ENCODE measurements around the gene ZFYVE1. TPM values are rescaled to one million over a fixed set of nuclear protein-coding genes. Genes with fewer than 3 reads are reported as not detected.
"Not testable (repeated sequence)": the region's sequence is repeated elsewhere in the genome, so short reads cannot be mapped to it uniquely, and the experiment has no call there.

Gene ZFYVE1
- total RNA-seq, 1 donor from 2014 or later, result 9.1 TPM

GRCh38 chr14:72986857-72987256 is 40.0 kb downstream of the ZFYVE1 start:
- Mint-ChIP-seq H3K9me3 (no peaks in the 10 kb centered on the region), H3K27ac (no peak overlapping the region), H3K27me3 (no peaks in the 10 kb centered on the region), H3K4me3 (no peak overlapping the region), H3K4me1 (no peaks in the 10 kb centered on the region), H3K36me3 (ENCODE audit: low read depth) (peaks cover 36% of the 10 kb centered on the region)
- intact Hi-C loops (cut with micrococcal nuclease), result no loop called here
- no peak for DNase-seq

- no peak overlapping the region for H3K27ac Mint-ChIP-seq
- no peaks in the 10 kb centered on the region for H3K9me3 Mint-ChIP-seq
- intact Hi-C loops (cut with micrococcal nuclease), result no loop called here
- no peaks in the 10 kb centered on the region for H3K4me1 Mint-ChIP-seq
- H3K27me3 Mint-ChIP-seq, result no peaks in the 10 kb centered on the region
- H3K4me3 Mint-ChIP-seq, result no peak overlapping the region
- peaks cover 37% of the 10 kb centered on the region for H3K36me3 Mint-ChIP-seq (ENCODE audit: low read depth)
- DNase-seq, result no peak
Observed at GRCh38 chr14:72986214-72986613, 40.7 kb downstream of the ZFYVE1 start.

DNA sequence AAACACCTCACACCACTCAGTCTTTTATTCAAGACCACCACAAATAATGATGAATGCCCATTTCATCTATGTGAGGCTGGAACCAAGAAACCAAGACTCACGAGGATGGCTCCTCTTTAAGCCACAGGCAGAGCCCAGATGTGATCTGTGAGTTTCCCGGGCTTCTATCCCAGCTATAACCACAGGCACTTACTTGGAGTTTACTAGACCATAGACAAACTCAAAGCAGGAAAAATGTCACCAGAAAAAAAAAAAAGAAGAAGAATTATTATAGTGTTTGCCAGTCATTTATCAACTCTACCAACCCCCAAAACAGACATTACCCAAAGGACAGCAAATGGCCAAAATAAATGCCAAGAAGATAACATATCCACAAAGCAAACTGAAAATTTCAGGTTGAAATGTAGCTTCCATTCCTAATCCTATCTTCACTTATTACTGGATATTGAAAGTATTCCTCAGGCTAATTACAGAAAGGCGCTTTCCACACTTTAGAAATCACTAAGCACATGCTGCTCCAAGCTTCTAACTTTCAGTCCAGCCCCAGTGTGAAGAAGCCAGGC is 44.7 kb downstream of the ZFYVE1 start:
- intact Hi-C loops (cut with micrococcal nuclease), result no loop called here
- Mint-ChIP-seq H3K36me3 (ENCODE audit: low read depth) (peaks cover 43% of the 10 kb centered on the region), H3K4me1 (no peaks in the 10 kb centered on the region), H3K27ac (no peak overlapping the region), H3K4me3 (no peak overlapping the region), H3K9me3 (no peaks in the 10 kb centered on the region), H3K27me3 (no peaks in the 10 kb centered on the region)
- DNase-seq, result no peak

- Mint-ChIP-seq H3K4me3 (no peak overlapping the region), H3K4me1 (no peaks in the 10 kb centered on the region), H3K27ac (no peak overlapping the region), H3K27me3 (no peaks in the 10 kb centered on the region), H3K36me3 (ENCODE audit: low read depth) (peaks cover 41% of the 10 kb centered on the region), H3K9me3 (no peaks in the 10 kb centered on the region)
- DNase-seq, result no peak
- intact Hi-C loops (cut with micrococcal nuclease), result no loop called here
Observed at GRCh38 chr14:72980863-72981262, 46.0 kb downstream of the ZFYVE1 start.

- intact Hi-C loops (cut with micrococcal nuclease), result no loop called here
- Mint-ChIP-seq H3K27ac (no peak overlapping the region), H3K36me3 (ENCODE audit: low read depth) (peaks cover 38% of the 10 kb centered on the region), H3K4me1 (no peaks in the 10 kb centered on the region), H3K27me3 (no peaks in the 10 kb centered on the region), H3K9me3 (no peaks in the 10 kb centered on the region), H3K4me3 (no peak overlapping the region)
- no peak for DNase-seq
Observed at GRCh38 chr14:72978856-72979255, 48.0 kb downstream of the ZFYVE1 start.

- Mint-ChIP-seq H3K4me3 (no peak overlapping the region), H3K36me3 (ENCODE audit: low read depth) (peaks cover 38% of the 10 kb centered on the region), H3K9me3 (no peaks in the 10 kb centered on the region), H3K27ac (no peak overlapping the region), H3K27me3 (no peaks in the 10 kb centered on the region), H3K4me1 (no peaks in the 10 kb centered on the region)
- intact Hi-C loops (cut with micrococcal nuclease), result no loop called here
- DNase-seq, result no peak
Observed at GRCh38 chr14:72975770-72976169, 51.1 kb downstream of the ZFYVE1 start.

DNA sequence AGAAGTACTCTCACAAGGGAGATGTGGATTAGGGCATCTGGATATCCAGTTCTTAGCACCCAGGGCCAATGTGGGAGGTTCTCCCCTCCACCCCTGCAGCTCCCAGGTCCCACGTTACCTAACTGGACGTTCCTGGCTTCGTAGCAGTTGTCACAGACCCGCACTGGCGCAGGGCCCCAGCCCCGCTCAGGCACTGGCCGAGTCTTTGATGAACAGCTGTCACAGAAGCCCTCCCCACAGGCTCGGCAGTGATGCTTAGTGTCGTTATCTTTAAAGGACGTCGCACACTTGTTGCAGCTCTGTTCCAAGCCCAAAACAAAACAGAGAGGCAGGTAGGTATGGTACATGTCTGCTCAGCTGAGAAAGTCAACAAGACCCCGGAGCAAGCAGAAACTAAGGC is 52.2 kb downstream of the ZFYVE1 start:
- peaks cover 43% of the 10 kb centered on the region for H3K36me3 Mint-ChIP-seq (ENCODE audit: low read depth)
- no peaks in the 10 kb centered on the region for H3K9me3 Mint-ChIP-seq
- no peak overlapping the region for H3K27ac Mint-ChIP-seq
- no peaks in the 10 kb centered on the region for H3K27me3 Mint-ChIP-seq
- no peak overlapping the region for H3K4me3 Mint-ChIP-seq
- intact Hi-C loops (cut with micrococcal nuclease), result no loop called here
- no peaks in the 10 kb centered on the region for H3K4me1 Mint-ChIP-seq
- DNase-seq, result no peak

DNA sequence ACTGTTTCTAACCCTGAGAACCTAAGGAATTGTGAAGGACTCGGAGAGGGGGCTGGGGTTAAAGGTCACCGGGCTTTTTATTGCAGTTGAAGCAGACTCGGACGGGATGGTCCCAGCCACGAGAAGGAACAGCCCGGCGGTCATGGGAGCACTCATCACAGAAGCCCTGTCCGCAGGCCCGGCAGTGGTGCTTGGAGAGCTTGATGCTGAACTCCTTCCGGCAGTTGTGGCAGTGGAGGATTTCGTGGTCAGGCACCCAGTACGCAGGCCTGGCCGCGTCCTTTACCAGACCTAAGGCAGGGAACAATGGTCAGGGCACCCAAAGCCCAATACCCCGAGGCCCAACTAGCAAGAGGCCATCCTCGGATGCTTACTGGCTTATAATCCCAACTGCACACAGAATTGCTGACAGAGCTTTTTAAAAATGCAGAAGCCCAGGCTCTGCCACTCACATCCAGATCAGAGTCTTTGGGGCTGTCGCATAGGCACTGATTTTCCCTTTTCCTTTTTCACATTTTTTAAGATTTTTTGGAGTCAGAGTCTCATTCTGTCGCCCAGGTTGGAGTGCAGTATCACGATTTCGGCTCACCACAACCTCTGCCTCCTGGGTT is 56.0 kb downstream of the ZFYVE1 start:
- H3K27ac Mint-ChIP-seq, result no peak overlapping the region

GRCh38 chr14:72970058-72970630 is 56.8 kb downstream of the ZFYVE1 start:
- Mint-ChIP-seq H3K4me1 (peaks cover 2% of the 10 kb centered on the region), H3K9me3 (no peaks in the 10 kb centered on the region), H3K4me3 (no peak overlapping the region), H3K27me3 (no peaks in the 10 kb centered on the region), H3K36me3 (ENCODE audit: low read depth) (peaks cover 32% of the 10 kb centered on the region), H3K27ac (no peak overlapping the region)
- intact Hi-C loops (cut with micrococcal nuclease), result no loop called here
- no peak for DNase-seq

More for the DNA sequence above, 56.0 kb downstream of the ZFYVE1 start:
- Mint-ChIP-seq H3K9me3 (no peaks in the 10 kb centered on the region), H3K4me3 (no peak overlapping the region), H3K27me3 (no peaks in the 10 kb centered on the region), H3K4me1 (no peaks in the 10 kb centered on the region), H3K36me3 (ENCODE audit: low read depth) (peaks cover 36% of the 10 kb centered on the region)
- no peak for DNase-seq
- intact Hi-C loops (cut with micrococcal nuclease), result no loop called here

DNA sequence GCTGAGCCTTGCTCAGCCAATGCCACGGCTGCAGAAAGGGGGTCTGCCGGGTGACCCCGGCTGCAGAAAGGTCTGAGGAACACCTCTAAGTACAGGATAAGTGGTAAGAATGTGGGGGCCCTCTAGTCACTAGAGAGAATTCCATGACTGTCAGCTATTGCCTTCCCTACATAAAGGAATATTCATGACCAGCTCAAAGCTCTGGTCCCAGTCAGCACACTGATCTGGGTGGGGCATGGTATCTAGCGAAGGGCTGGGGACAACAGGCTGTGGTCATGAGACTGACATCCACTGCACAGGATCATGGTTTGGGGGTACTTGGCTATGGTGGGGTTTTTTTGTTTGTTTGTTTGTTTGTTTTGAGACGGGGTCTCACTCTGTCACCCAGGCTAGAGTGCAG is 58.6 kb downstream of the ZFYVE1 start:
- Mint-ChIP-seq H3K36me3 (ENCODE audit: low read depth) (peaks cover 25% of the 10 kb centered on the region), H3K4me1 (peaks cover 8% of the 10 kb centered on the region), H3K27ac (no peak overlapping the region), H3K27me3 (no peaks in the 10 kb centered on the region), H3K9me3 (no peaks in the 10 kb centered on the region), H3K4me3 (no peak overlapping the region)
- intact Hi-C loops (cut with micrococcal nuclease), result no loop called here
- DNase-seq, result no peak

GRCh38 chr14:72966038-72966437 is 60.9 kb downstream of the ZFYVE1 start:
- H3K9me3 Mint-ChIP-seq, result no peaks in the 10 kb centered on the region

GRCh38 chr14:72965249-72965648 is 61.7 kb downstream of the ZFYVE1 start:
- Mint-ChIP-seq H3K4me1 (peaks cover 8% of the 10 kb centered on the region), H3K36me3 (ENCODE audit: low read depth) (peaks cover 36% of the 10 kb centered on the region), H3K27ac (no peak overlapping the region), H3K27me3 (no peaks in the 10 kb centered on the region), H3K4me3 (no peak overlapping the region), H3K9me3 (no peaks in the 10 kb centered on the region)
- intact Hi-C loops (cut with micrococcal nuclease), result no loop called here
- no peak for DNase-seq

More at GRCh38 chr14:72966038-72966437, 60.9 kb downstream of the ZFYVE1 start:
- peaks cover 8% of the 10 kb centered on the region for H3K4me1 Mint-ChIP-seq
- DNase-seq, result no peak
- H3K27ac Mint-ChIP-seq, result no peak overlapping the region
- H3K36me3 Mint-ChIP-seq (ENCODE audit: low read depth), result peaks cover 30% of the 10 kb centered on the region
- intact Hi-C loops (cut with micrococcal nuclease), result no loop called here
- no peak overlapping the region for H3K4me3 Mint-ChIP-seq
- no peaks in the 10 kb centered on the region for H3K27me3 Mint-ChIP-seq

GRCh38 chr14:72962829-72963312 is 64.0 kb downstream of the ZFYVE1 start:
- DNase-seq, result no peak
- Mint-ChIP-seq H3K36me3 (ENCODE audit: low read depth) (peaks cover 34% of the 10 kb centered on the region), H3K27me3 (no peaks in the 10 kb centered on the region), H3K9me3 (no peaks in the 10 kb centered on the region), H3K27ac (no peak overlapping the region), H3K4me3 (no peak overlapping the region), H3K4me1 (peaks cover 8% of the 10 kb centered on the region)
- intact Hi-C loops (cut with micrococcal nuclease), result no loop called here

- peaks cover 35% of the 10 kb centered on the region for H3K36me3 Mint-ChIP-seq (ENCODE audit: low read depth)
- intact Hi-C loops (cut with micrococcal nuclease); H3K4me3 Mint-ChIP-seq; H3K4me1 Mint-ChIP-seq; H3K27me3 Mint-ChIP-seq; H3K9me3 Mint-ChIP-seq; DNase-seq; H3K27ac Mint-ChIP-seq: not testable (repeated sequence)
Observed at GRCh38 chr14:72962336-72962754, 64.6 kb downstream of the ZFYVE1 start.
